Body of pancreas (tissue), 4 donors: ENCODE measurements around the gene ACTL8.

Source experiments
- POLR2A ChIP-seq, 3 donors: fragments of 450-650 bp; IDR thresholded peaks; one replicate each; pipeline ENCODE4 v1.6.1; 2016; ENCODE audit warnings: antibody characterized with exemption in 3 of 3, mild to moderate bottlenecking in 2 of 3
- TF ChIP-seq, protein P1 (sequence below), 7 experiments: fragments of 450-650 bp in 4 of 7; fragments of 200-600 bp in 3 of 7; sonication (generic) in 3 of 7; IDR thresholded peaks; one replicate each; pipeline ENCODE4 v1.5.1; 2016 to 2019; ENCODE audit warnings: antibody characterized with exemption in 7 of 7

DNA sequence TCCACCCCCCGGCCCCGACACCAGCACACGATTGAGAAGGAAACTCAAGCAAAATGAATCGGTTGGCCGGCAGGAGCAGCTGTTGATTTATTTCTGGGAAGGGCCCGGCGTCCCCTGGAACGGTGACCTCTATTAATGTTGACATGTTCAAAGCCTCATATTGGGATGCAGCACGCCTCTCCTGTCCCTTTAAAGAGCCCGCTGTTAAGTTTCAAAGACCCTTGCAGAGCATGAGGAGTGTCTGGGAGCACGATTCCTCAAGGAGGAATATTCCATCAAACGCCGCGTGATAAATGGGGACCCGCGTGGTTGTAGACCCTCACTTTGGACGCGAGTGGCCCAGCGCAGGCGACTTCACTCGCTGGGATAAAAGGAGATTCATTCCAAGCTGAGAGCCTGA is 21.5 kb upstream of the ACTL8 start:
- TF ChIP-seq, protein P1, sequence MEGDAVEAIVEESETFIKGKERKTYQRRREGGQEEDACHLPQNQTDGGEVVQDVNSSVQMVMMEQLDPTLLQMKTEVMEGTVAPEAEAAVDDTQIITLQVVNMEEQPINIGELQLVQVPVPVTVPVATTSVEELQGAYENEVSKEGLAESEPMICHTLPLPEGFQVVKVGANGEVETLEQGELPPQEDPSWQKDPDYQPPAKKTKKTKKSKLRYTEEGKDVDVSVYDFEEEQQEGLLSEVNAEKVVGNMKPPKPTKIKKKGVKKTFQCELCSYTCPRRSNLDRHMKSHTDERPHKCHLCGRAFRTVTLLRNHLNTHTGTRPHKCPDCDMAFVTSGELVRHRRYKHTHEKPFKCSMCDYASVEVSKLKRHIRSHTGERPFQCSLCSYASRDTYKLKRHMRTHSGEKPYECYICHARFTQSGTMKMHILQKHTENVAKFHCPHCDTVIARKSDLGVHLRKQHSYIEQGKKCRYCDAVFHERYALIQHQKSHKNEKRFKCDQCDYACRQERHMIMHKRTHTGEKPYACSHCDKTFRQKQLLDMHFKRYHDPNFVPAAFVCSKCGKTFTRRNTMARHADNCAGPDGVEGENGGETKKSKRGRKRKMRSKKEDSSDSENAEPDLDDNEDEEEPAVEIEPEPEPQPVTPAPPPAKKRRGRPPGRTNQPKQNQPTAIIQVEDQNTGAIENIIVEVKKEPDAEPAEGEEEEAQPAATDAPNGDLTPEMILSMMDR (IDR thresholded peaks at IDR 0.05) = no peak
- no peak for TF ChIP-seq POLR2A (IDR thresholded peaks at IDR 0.05)
